ENCODE data around the gene ACP4. TPM values are rescaled to one million over a fixed set of nuclear protein-coding genes. Genes with fewer than 3 reads are reported as not detected.
"Not testable (repeated sequence)": the region's sequence is repeated elsewhere in the genome, so short reads cannot be mapped to it uniquely, and the experiment has no call there.

Gene ACP4
- polyA plus RNA-seq, 1 experiment, result not detected

DNA sequence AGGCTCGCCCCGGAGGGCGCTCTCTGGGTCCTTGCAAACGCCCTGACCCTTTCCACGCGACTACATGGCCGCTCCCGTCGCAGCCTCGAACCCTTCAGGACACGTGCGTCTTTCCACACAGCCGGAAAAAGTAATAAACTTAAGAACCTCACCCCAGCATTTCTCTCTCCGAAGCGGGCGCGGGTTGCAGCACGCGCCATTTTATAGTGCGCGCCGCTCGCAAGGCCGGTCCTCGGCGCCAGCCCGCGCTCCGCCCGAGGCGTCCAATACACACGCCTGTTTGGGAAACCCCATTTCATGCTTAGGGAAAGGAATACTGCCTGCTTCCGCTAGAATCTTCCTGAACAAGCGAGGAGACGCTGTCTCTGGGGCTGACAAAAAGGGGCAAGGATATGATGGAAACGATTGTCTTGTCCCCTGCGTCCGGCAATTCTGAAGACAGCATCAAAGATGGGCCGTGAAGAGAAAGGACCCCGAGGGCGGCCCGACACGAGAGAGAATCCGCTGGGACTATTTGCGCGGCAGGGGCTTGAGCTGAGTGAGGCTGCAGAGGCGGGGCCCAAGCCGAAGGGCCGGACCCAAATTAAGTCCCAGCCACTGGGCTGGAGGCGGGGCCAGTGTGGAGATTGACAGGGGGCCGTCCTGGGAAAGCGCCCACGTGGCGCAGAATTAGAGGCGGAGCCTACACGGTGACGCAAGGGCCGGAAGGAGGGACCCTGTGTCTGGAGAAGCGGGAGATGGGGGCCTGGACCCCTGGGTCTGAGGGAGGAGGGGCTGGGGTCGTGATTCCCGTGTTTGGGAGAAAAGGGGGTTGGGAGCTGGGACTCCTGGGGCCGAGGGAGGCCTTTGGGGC is 14.4 kb downstream of the ACP4 start:
- DNase-seq (ENCODE audit: low read depth, low spot score), result peak; percentile 98
- peak overlapping the region; percentile 99 for H3K4me3 ChIP-seq (ENCODE audit: low read depth, low read length)
- CTCF ChIA-PET, result interaction anchor here (1.8 kb wide), 1 partner anchor 80 kb away, joined by 8 read pairs; no protein-coding TSS in a partner anchor
- H3K27me3 ChIP-seq (ENCODE audit: control insufficient read depth, insufficient read depth, low read length), result no peaks in the 10 kb centered on the region
- H3K27ac ChIP-seq (ENCODE audit: low read depth, low read length), result peak overlapping the region; percentile 100
- TF ChIP-seq, protein P1, sequence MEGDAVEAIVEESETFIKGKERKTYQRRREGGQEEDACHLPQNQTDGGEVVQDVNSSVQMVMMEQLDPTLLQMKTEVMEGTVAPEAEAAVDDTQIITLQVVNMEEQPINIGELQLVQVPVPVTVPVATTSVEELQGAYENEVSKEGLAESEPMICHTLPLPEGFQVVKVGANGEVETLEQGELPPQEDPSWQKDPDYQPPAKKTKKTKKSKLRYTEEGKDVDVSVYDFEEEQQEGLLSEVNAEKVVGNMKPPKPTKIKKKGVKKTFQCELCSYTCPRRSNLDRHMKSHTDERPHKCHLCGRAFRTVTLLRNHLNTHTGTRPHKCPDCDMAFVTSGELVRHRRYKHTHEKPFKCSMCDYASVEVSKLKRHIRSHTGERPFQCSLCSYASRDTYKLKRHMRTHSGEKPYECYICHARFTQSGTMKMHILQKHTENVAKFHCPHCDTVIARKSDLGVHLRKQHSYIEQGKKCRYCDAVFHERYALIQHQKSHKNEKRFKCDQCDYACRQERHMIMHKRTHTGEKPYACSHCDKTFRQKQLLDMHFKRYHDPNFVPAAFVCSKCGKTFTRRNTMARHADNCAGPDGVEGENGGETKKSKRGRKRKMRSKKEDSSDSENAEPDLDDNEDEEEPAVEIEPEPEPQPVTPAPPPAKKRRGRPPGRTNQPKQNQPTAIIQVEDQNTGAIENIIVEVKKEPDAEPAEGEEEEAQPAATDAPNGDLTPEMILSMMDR (IDR thresholded peaks at IDR 0.05; ENCODE audit: low read depth, low read length), result no peak
- POLR2A ChIA-PET, result interaction anchor here (0.6 to 2.1 kb wide), 9 partner anchors 9 to 293 kb away, joined by 3 to 15 read pairs (median 6); partner anchors contain the start of gene JOSD2
- H3K9me3 ChIP-seq (ENCODE audit: control insufficient read depth, insufficient read depth, low read length), result no peaks in the 10 kb centered on the region; the same call in 1 of the 2 replicates

- no peak overlapping the region for H3K27ac ChIP-seq (ENCODE audit: low read depth, low read length)
- ChIA-PET POLR2A (no interaction called here), CTCF (no interaction called here)
- no peak overlapping the region for H3K4me3 ChIP-seq (ENCODE audit: low read depth, low read length)
- TF ChIP-seq, protein P1 (IDR thresholded peaks at IDR 0.05; ENCODE audit: low read depth, low read length), result no peak
- H3K27me3 ChIP-seq (ENCODE audit: control insufficient read depth, insufficient read depth, low read length), result no peaks in the 10 kb centered on the region
- no peak for DNase-seq (ENCODE audit: low read depth, low spot score)
- H3K9me3 ChIP-seq (ENCODE audit: control insufficient read depth, insufficient read depth, low read length), result no peaks in the 10 kb centered on the region; the same call in 1 of the 2 replicates
These were observed 18.6 kb downstream of the ACP4 start for GRCh38 chr19:50808856-50809255.

- H3K27me3 ChIP-seq (ENCODE audit: control insufficient read depth, insufficient read depth, low read length); H3K27ac ChIP-seq (ENCODE audit: low read depth, low read length); H3K9me3 ChIP-seq (ENCODE audit: control insufficient read depth, insufficient read depth, low read length); POLR2A ChIA-PET; DNase-seq (ENCODE audit: low read depth, low spot score); CTCF ChIA-PET; H3K4me3 ChIP-seq (ENCODE audit: low read depth, low read length): not testable (repeated sequence)
These were observed 21.5 kb downstream of the ACP4 start for GRCh38 chr19:50811622-50812238.

GRCh38 chr19:50812474-50812873 is 22.3 kb downstream of the ACP4 start:
- no peak for DNase-seq (ENCODE audit: low read depth, low spot score)
- no peak overlapping the region for H3K27ac ChIP-seq (ENCODE audit: low read depth, low read length)
- ChIA-PET POLR2A (no interaction called here), CTCF (no interaction called here)
- H3K27me3 ChIP-seq (ENCODE audit: control insufficient read depth, insufficient read depth, low read length), result peaks cover 2% of the 10 kb centered on the region
- no peak overlapping the region for H3K4me3 ChIP-seq (ENCODE audit: low read depth, low read length)
- no peaks in the 10 kb centered on the region; the same call in 1 of the 2 replicates for H3K9me3 ChIP-seq (ENCODE audit: control insufficient read depth, insufficient read depth, low read length)
- TF ChIP-seq, protein P1 (IDR thresholded peaks at IDR 0.05; ENCODE audit: low read depth, low read length), result no peak

- TF ChIP-seq, protein P1 (IDR thresholded peaks at IDR 0.05; ENCODE audit: low read depth, low read length), result no peak
- Histone ChIP-seq H3K9me3 (ENCODE audit: control insufficient read depth, insufficient read depth, low read length) (peaks cover 6% of the 10 kb centered on the region), H3K27ac (ENCODE audit: low read depth, low read length) (no peak overlapping the region), H3K27me3 (ENCODE audit: control insufficient read depth, insufficient read depth, low read length) (peaks cover 21% of the 10 kb centered on the region), H3K4me3 (ENCODE audit: low read depth, low read length) (no peak overlapping the region)
- ChIA-PET POLR2A (no interaction called here), CTCF (no interaction called here)
- no peak for DNase-seq (ENCODE audit: low read depth, low spot score)
These were observed 24.7 kb downstream of the ACP4 start for GRCh38 chr19:50814883-50815282.

Data from AG04450 (cell line).